Right lobe of liver (tissue), 6 donors: ENCODE data around the gene LDB3. TPM values are rescaled to one million over a fixed set of nuclear protein-coding genes. Genes with fewer than 3 reads are reported as not detected.
A peak's percentile ranks its signal among the peaks of the same experiment; 100 is the strongest.

Experiments used
- ATAC-seq, 4 donors: fragments of 200-7000 bp; cut with Tn5 transposase; one replicate each; pipeline ENCODE4 v1.9.1; 2020; ENCODE audit warnings: mild to moderate bottlenecking in 4 of 4, moderate library complexity in 4 of 4
- DNase-seq, 3 donors: peaks; one replicate each; pipeline ENCODE4 v3.0.0-alpha.2; 2020
- H3K27ac ChIP-seq, 3 donors: fragments of 200-600 bp; one replicate each; pipeline ENCODE4 v1.8.0; 2022
- H3K27me3 ChIP-seq, 2 donors: fragments of 200-600 bp; one replicate each; pipeline ENCODE4 v1.8.0; 2022
- H3K36me3 ChIP-seq, 4 donors: fragments of 200-600 bp; sonication (generic) in 1 of 4; one replicate each; pipeline versions ENCODE4 v1.5.1 to v1.8.0; 2017 to 2022; ENCODE audit warnings: control low read depth in 1 of 4
- H3K4me1 ChIP-seq, 4 donors: fragments of 200-600 bp; sonication (generic) in 1 of 4; one replicate each; pipeline versions ENCODE4 v1.5.1 to v1.8.0; 2017 to 2022; ENCODE audit warnings: control low read depth in 1 of 4
- H3K4me3 ChIP-seq, 3 donors: fragments of 200-600 bp; one replicate each; pipeline ENCODE4 v1.8.0; 2022
- H3K9me3 ChIP-seq, 4 donors: fragments of 200-600 bp; sonication (generic) in 1 of 4; one replicate each; pipeline versions ENCODE4 v1.5.1 to v1.8.0; 2017 to 2022; ENCODE audit warnings: control low read depth in 1 of 4
- CTCF ChIP-seq, 4 donors: fragments of 200-600 bp in 3 of 4; fragments of 450-650 bp in 1 of 4; IDR thresholded peaks; one replicate each; pipeline versions ENCODE4 v1.5.1 to v1.8.0; 2016 to 2022; ENCODE audit warnings: antibody characterized with exemption in 4 of 4, mild to moderate bottlenecking in 2 of 4
- POLR2A ChIP-seq: fragments of 450-650 bp; IDR thresholded peaks from one replicate; pipeline ENCODE4 v1.6.1; 2017; ENCODE audit warnings: antibody characterized with exemption, mild to moderate bottlenecking
- WGBS: methylation state at CpG from one replicate; pipeline ENCODE4 v1.1.6; 2018; ENCODE audit warnings: low coverage, low lambda C conversion rate; ENCODE audit not compliant: insufficient coverage; ENCODE audit errors: missing lambda C conversion rate; 5-methylcytosine and 5-hydroxymethylcytosine counted together
- intact Hi-C, 2 donors: fragments of 100-400 bp; cut with DNase I; formaldehyde crosslinking; loops; one replicate each; pipeline versions ENCODE4 v1.11.2 to v1.14.1; 2022
- total RNA-seq, 6 experiments: library from RNA; depleted of rRNA in 2 of 6; stranded (reverse); fragments of >200 nt in 2 of 6; fragmentation: NEBNext Ultra II Directional in 3 of 6; extraction: Animal tissue kit (Norgen Biotek cat#: 25700) in 3 of 6; gene quantifications; one replicate each; pipeline versions ENCODE4 v1.1.0 to v1.2.4, GENCODE V29; 2016 to 2023
- donor health status: DM: no; HTN: yes; CAD: no.
- donor health status: DM: no; HTN: no; CAD: no.
- donor health status: DM: no; HTN: no; CAD: no.
- donor health status: DM: no; HTN: yes; CAD: no.
- donor health status: DM: no; HTN: yes; CAD: no.

Gene LDB3
- total RNA-seq, 6 experiments from 2014 or later: 0.07 to 0.29 (median 0.12) TPM

- Histone ChIP-seq H3K36me3 (no peaks in the 10 kb centered on the region), H3K27me3 (no peaks in the 10 kb centered on the region), H3K4me1 (peaks cover 0 to 15% (median 7%) of the 10 kb centered on the region in 4 donors), H3K9me3 (no peaks in the 10 kb centered on the region), H3K4me3 (no peak overlapping the region), H3K27ac (no peak overlapping the region)
- ATAC-seq (no peak), DNase-seq (no peak)
- 76% methylated on average over 6 of the region's 12 CpGs for WGBS
- TF ChIP-seq CTCF (IDR thresholded peaks at IDR 0.05) (no peak), POLR2A (no peak)
- intact Hi-C loops: no loop called here
Measured at GRCh38 chr10:86753638-86754434, 85.5 kb downstream of the LDB3 start.

GRCh38 chr10:86755454-86755739 is 87.1 kb downstream of the LDB3 start:
- intact Hi-C loops: no loop called here
- H3K27me3 ChIP-seq: no peaks in the 10 kb centered on the region
- no peaks in the 10 kb centered on the region for H3K36me3 ChIP-seq
- H3K9me3 ChIP-seq: no peaks in the 10 kb centered on the region
- peaks cover 0 to 16% (median 7%) of the 10 kb centered on the region in 4 donors for H3K4me1 ChIP-seq
- peak overlapping the region; percentile 91 to 93 (median 91) for H3K27ac ChIP-seq
- 3% methylated on average over 8 of the region's 9 CpGs for WGBS
- DNase-seq: no peak
- ATAC-seq: no peak
- TF ChIP-seq POLR2A: no peak
- TF ChIP-seq CTCF (IDR thresholded peaks at IDR 0.05): no peak
- H3K4me3 ChIP-seq: peak overlapping the region; percentile 80 to 90 (median 89)

- TF ChIP-seq POLR2A (peak; percentile 85), CTCF (IDR thresholded peaks at IDR 0.05) (no peak)
- DNase-seq: peak; percentile 89 to 94 (median 91)
- Histone ChIP-seq H3K27me3 (no peaks in the 10 kb centered on the region), H3K4me3 (peak overlapping the region; percentile 80 to 90 (median 89)), H3K9me3 (no peaks in the 10 kb centered on the region), H3K4me1 (peaks cover 0 to 16% (median 7%) of the 10 kb centered on the region in 4 donors), H3K27ac (peak overlapping the region; percentile 91 to 93 (median 91)), H3K36me3 (no peaks in the 10 kb centered on the region)
- 0% methylated on average over 8 of the region's 89 CpGs for WGBS
- intact Hi-C loops: no loop called here
- peak; percentile 87 to 93 (median 90) for ATAC-seq
Measured at GRCh38 chr10:86755740-86756510, 87.6 kb downstream of the LDB3 start.

- H3K27me3 ChIP-seq: no peaks in the 10 kb centered on the region
- peak within 1 kb of the TSS; percentile 80 to 90 (median 89) for H3K4me3 ChIP-seq
- peak in 2 of 3 donors; percentile 30 to 49 for DNase-seq
- peak; percentile 6 to 40 (median 34) for ATAC-seq
- 0% methylated on average over 28 of the region's 85 CpGs for WGBS
- H3K9me3 ChIP-seq: no peaks in the 10 kb centered on the region
- no peak for TF ChIP-seq CTCF (IDR thresholded peaks at IDR 0.05)
- TF ChIP-seq POLR2A: no peak
- intact Hi-C loops: no loop called here
- peak within 1 kb of the TSS; percentile 91 to 93 (median 91) for H3K27ac ChIP-seq
- H3K4me1 ChIP-seq: peaks cover 0 to 16% (median 7%) of the 10 kb centered on the region in 4 donors
- no peaks in the 10 kb centered on the region for H3K36me3 ChIP-seq
Measured at GRCh38 chr10:86756511-86757112, 88.3 kb downstream of the LDB3 start, which contains the start of gene BMPR1A. Gene BMPR1A, plus strand, starts transcription at chr10:86756619. Its CDS starts 119,400 bp downstream, at chr10:86876019.
